Fibroblast of upper back skin (primary cell): ENCODE results near the gene LGALS1.

ENCODE experiments used
- DNase-seq: peaks from one replicate; pipeline ENCODE4 v3.0.0-alpha.2; 2013

LGALS1 gene

DNA sequence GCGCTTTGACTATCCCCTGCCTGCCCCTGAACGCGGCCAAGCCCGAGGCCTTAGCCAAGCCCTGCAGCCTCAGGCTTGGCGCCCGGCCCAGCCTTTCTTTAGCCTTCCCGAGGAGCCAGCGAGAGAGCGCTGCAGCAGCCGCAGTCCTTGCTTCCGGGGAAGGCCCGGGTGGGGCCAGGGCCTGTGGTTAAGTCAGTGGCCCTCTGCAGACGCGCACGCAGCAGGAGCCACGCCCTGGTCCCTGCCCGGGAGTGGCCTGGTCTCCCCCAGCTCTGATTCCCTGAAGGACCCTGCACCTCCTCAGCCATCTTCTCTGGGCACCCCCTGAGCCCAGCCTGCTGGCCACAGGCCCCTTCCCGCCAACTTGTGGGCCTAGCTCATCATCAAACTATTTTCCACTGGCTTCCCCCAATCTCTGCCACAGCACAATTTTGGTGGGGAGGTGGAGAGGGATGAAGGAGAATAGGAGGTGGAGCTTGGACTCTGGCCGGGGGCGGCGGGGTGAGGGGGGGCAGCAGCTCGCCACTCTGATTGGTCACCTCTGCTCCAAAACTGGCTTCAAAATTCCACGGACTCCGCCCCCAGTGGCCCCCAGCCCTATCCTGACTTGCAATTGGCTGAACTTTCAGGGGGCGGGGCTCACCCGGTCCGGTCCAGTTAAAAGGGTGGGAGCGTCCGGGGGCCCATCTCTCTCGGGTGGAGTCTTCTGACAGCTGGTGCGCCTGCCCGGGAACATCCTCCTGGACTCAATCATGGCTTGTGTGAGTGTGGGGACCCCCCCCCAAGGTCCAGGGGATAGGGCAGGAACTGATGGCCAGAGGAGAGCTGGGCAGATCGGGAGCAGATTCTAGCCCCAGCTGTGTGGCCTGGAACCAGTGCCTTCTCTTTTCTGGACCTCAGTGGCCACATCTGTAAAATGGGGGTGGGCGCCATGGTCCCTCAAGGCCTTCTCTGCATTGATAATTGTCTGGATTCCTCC lies at the start of gene LGALS1:
LGALS1 (plus strand) TSS at position 686 of the 979 bp plus-strand sequence; CDS start at position 753, 67 bp downstream.
- peak; percentile 99 for DNase-seq

GRCh38 chr22:37625737-37626136 lies 49.7 kb upstream of the LGALS1 start:
- no peak for DNase-seq

- DNase-seq = peak; percentile 25
Observed at GRCh38 chr22:37626144-37626543, 49.3 kb upstream of the LGALS1 start.

GRCh38 chr22:37626556-37627075 lies 48.8 kb upstream of the LGALS1 start:
- no peak for DNase-seq

DNA sequence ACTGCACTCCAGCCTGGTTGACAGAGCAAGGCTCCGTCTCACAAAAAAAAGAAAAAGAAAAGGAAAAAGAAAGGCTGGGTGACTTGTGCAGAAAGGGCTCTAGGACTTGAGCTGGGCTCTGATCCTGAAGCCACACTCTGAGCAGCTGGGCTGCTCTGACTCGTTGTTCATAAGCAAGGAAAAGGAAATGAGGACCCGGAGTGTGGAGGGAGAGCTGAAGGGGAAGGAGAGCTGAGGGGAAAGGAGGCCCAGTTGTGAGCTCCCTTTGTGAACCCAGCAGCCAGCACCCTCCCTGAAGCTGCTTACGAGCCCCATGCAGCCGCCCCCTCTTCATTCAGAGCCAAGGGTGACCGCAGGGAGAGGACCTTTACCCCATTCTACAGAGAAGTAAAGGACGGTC lies 48.3 kb upstream of the LGALS1 start:
- peak; percentile 13 for DNase-seq

- DNase-seq = no peak
Observed at GRCh38 chr22:37627545-37627944, 47.9 kb upstream of the LGALS1 start.

DNA sequence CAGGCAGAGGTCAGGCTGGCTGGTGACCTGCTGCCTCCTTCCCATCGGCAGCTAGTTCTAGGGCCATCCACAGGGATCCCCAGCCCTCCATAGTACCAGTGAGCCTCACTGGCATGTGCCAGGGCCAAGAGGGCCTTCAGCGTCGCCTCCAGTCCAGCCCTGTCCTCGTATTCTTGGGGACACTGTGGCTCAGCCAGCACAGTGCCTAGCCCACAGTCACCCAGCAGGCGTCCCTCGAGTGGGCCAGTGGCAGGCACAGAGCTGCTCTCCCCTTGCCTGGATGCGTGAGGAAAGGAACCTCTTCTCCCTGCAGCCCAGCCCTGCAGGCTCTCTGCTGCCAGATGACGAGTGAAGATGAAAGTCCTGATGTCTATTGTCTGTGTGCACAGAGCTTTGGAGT lies 46.6 kb upstream of the LGALS1 start:
- no peak for DNase-seq

- DNase-seq = no peak
Observed at GRCh38 chr22:37629928-37630327, 45.5 kb upstream of the LGALS1 start.

- DNase-seq = no peak
Observed at GRCh38 chr22:37630839-37631435, 44.5 kb upstream of the LGALS1 start.

- DNase-seq = no peak
Observed at GRCh38 chr22:37631448-37632173, 43.8 kb upstream of the LGALS1 start.

DNA sequence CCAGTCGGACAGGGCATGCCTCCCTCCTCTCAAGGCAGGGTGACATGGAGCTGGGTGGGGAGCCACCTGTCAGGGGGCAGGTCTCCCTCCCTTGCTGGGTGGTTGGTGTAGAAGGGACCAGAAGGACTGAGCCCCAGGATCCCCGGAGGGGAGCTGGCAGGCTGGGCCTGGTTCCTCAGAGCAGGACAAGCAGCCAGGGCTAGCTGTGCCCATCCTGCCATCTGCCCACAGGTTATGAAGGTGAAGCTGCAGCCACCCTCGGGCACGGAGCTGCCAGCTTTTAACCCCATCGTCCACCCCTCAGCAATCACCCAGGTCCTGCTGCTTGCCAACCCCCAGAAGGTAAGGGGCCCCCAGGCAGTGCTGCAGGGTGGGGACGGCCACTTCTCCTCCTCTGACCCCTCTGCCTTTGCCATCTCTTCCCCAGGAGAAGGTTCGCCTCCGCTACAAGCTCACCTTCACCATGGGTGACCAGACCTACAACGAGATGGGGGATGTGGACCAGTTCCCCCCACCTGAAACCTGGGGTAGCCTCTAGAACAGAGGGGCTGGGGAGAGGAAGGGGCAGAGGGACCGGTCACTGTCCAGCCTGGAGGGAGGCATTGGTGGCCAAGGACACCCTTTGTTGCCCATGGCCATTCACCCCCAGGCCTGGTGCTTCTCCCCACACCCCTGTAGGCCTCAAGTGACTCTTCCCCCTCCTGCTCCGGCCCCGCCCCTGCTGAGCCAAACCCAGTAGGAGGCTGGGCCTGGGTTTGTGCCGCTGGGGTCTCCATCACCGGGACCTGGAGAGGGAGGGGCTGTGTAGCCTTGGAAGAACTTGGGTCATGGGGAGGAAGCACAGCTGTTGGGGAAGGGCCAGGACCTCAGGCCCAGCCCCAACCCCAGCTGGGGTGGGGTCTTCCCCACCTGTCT lies 43.0 kb upstream of the LGALS1 start:
- no peak for DNase-seq

- no peak for DNase-seq
Observed at GRCh38 chr22:37633089-37633624, 42.3 kb upstream of the LGALS1 start.

DNA sequence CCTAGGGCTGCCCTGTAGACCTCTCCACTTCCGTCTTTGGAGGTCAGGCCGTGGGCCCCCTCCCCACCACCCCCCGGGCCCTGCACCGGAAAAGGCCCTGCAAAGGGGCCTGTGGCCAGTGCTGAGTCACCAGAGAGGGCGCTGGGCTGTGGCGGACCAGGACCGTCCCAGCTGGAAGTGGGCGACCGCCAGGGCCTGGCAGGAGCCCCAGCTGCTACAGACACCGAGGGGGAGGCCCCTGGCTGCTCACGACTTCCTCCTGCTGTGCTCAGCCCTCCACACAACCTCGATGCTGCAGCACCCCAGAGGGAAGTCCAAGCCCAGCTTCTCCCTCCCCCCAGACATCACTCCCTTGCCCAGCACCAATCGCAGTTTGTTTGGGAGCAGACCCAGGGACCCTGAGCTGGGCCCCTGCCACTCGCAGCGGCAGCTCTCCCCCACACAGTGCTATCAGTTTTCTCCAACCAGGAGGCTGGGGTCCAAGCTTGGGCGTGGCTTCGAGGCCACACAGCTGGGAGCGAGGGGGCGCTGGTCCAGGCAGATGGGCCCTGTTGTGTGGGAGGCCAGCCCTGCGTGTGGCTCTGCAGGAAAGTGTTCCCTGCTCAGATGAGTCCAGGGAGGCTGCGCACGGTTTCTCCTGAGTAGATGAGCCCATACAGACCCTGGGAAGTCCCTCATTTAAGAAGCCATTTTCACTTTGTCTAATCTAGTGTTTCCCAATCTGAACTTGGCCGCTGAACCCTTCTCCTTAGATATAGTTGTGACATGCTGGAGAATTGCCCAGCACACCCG lies 41.6 kb upstream of the LGALS1 start:
- peak; percentile 91 for DNase-seq

GRCh38 chr22:37634417-37634924 lies 41.0 kb upstream of the LGALS1 start:
- DNase-seq = no peak

DNA sequence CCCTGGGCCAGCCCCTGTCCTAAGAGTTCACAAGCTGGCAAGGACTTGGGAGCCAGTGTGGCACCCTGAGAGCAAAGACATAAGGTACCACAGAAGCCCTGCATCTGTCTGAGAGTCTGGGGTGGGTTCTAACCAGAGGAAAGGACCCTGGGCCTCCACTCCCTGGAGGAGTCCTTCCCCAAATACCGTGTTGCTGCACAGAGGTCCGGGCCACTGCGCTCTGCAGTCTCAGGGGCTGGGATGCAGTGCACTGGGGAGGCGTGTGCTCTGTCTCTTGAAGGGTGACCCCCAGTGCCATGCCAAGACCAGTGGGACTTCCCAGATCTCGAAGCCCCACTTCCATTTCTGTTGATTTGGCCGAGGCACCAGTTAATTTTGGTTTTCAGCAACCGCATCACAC lies 40.3 kb upstream of the LGALS1 start:
- no peak for DNase-seq

GRCh38 chr22:37636186-37636948 lies 39.1 kb upstream of the LGALS1 start:
- DNase-seq = peak; percentile 53

DNA sequence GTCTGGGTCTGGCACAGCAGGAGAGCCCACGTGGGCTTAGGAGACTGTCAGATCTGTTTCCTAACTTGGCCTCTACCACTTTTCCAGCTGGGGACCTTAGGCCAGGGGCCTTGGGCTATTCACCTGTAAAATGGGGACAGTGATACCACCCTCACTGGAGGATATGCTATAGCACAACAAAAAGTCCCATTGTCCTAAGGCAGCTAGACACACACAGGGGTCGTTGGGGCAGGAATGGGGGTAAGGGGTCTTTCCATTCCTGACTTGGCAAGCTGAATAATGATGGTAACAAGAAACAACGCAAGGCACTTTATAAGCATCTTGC lies 38.5 kb upstream of the LGALS1 start:
- DNase-seq = no peak

DNA sequence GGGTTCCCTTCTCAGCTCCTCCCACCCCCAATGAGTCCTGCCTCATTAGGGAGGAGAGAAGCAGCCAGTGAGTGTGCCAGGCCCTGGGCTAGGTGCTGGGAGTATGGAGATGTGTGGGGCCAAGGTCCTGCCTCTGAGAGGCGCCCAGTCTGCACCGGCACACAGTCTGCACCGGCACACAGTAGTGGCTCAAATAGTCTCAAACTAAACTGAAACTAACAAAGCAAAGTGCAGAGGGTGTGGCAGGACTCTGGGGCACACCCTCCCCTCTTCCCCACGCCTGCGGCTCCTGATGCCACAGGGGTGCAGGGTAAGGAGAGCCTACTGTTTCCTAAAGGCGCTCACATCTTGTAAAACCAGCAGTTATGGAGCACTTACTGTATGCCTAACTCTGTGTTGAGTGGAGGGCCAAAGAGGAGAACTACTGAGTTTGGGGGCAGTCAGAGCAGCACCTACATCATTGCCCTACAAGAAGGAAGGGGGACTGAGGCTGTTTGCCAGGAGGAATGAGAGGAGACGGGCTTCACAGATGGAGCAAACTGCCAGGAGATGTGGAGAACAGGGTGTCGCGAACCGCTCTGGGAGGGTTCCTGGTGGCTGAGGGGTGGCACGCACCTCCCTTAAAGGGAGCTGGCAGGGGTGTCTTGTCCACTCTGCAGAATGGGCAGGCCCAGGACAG lies 36.9 kb upstream of the LGALS1 start:
- no peak for DNase-seq

GRCh38 chr22:37639070-37639760 lies 36.2 kb upstream of the LGALS1 start, which contains the start of gene SH3BP1:
Gene SH3BP1 (plus strand): TSS chr22:37639669. CDS start chr22:37639788, 119 bp downstream.
- DNase-seq = no peak
